ENCODE measurements around the gene MTARC2. TPM values are rescaled to one million over a fixed set of nuclear protein-coding genes. Genes with fewer than 3 reads are reported as not detected.

MTARC2 gene
- total RNA-seq, 2 donors from 2014 or later: 30.4 to 32.1 TPM

DNA sequence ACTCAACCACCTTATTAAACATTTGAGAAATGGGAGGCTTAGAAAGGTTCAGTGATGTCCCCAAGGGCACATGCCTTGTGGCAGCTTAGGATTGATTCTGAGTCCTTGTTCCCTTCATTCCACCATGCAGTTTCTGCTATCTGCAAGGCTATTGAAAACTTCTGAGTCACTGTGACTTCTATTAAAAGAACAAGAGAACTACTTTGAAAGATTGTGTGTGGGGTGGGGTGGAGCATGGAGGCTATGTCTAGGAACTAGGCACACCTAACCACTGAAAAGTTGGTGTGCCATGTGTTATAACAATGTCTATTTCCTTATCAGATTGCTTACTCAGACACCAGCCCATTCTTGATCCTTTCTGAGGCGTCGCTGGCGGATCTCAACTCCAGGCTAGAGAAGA lies 49.4 kb downstream of the MTARC2 start:
- Histone ChIP-seq H3K4me3 (no peak overlapping the region), H3K27me3 (replicated peaks; ENCODE audit: insufficient read depth) (no peaks in the 10 kb centered on the region), H3K4me1 (ENCODE audit: control insufficient read depth in 1 of 2, low read depth in 2 of 2) (peaks cover 7 to 10% of the 10 kb centered on the region in 2 donors), H3K9me3 (no peaks in the 10 kb centered on the region), H3K27ac (peak overlapping the region in 1 of 2 donors; percentile 55), H3K36me3 (peaks cover 7% of the 10 kb centered on the region)
- DNase-seq (ENCODE audit: low spot score) (no peak), ATAC-seq (ENCODE audit: insufficient number of reproducible peaks, low FRiP score, low read depth) (peak; percentile 80)
- no peak for TF ChIP-seq CTCF (IDR thresholded peaks at IDR 0.05)

- no peak for TF ChIP-seq CTCF (IDR thresholded peaks at IDR 0.05)
- Histone ChIP-seq H3K27me3 (replicated peaks; ENCODE audit: insufficient read depth) (no peaks in the 10 kb centered on the region), H3K9me3 (no peaks in the 10 kb centered on the region), H3K4me3 (no peak overlapping the region), H3K4me1 (ENCODE audit: control insufficient read depth in 1 of 2, low read depth in 2 of 2) (peaks cover 10 to 16% of the 10 kb centered on the region in 2 donors), H3K27ac (no peak overlapping the region), H3K36me3 (peaks cover 7% of the 10 kb centered on the region)
- ATAC-seq (ENCODE audit: insufficient number of reproducible peaks, low FRiP score, low read depth) (no peak), DNase-seq (ENCODE audit: low spot score) (no peak)
These were observed 50.2 kb downstream of the MTARC2 start for GRCh38 chr1:220798338-220798737.

DNA sequence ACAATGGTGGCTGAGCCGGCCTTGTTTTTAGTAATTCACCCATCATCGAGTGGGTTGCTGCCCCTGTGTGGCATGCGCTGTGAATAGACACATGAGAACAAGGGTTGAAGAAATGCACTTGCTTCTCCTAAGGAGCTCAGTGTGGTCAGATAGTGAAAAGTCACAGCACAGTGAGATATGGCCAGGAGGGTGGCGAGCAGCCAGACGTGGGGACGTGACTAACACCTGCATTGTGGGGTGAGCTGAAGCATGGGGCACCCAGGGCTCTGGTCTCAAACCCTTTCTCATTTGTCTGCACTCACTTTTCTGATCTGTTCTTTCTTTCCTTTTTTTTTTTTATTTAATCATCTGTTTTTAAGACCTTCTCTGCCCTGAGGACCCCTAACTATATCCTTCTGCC lies 52.1 kb downstream of the MTARC2 start:
- Histone ChIP-seq H3K27me3 (replicated peaks; ENCODE audit: insufficient read depth) (no peaks in the 10 kb centered on the region), H3K9me3 (no peaks in the 10 kb centered on the region), H3K27ac (no peak overlapping the region), H3K4me3 (no peak overlapping the region), H3K4me1 (ENCODE audit: control insufficient read depth in 1 of 2, low read depth in 2 of 2) (peaks cover 11 to 28% of the 10 kb centered on the region in 2 donors), H3K36me3 (peaks cover 7% of the 10 kb centered on the region)
- ATAC-seq (ENCODE audit: insufficient number of reproducible peaks, low FRiP score, low read depth) (no peak), DNase-seq (ENCODE audit: low spot score) (no peak)
- no peak for TF ChIP-seq CTCF (IDR thresholded peaks at IDR 0.05)

GRCh38 chr1:220803401-220804201 lies 55.5 kb downstream of the MTARC2 start:
- ATAC-seq (ENCODE audit: insufficient number of reproducible peaks, low FRiP score, low read depth) (peak; percentile 51), DNase-seq (ENCODE audit: low spot score) (no peak)
- H3K4me3 ChIP-seq: peak overlapping the region; percentile 54
- H3K27me3 ChIP-seq (replicated peaks; ENCODE audit: insufficient read depth): no peaks in the 10 kb centered on the region
- H3K4me1 ChIP-seq (ENCODE audit: control insufficient read depth in 1 of 2, low read depth in 2 of 2): peaks cover 5 to 17% of the 10 kb centered on the region in 2 donors
- TF ChIP-seq CTCF (IDR thresholded peaks at IDR 0.05): peak; percentile 81
- H3K9me3 ChIP-seq: no peaks in the 10 kb centered on the region
- peaks cover 6% of the 10 kb centered on the region for H3K36me3 ChIP-seq
- H3K27ac ChIP-seq: peak overlapping the region; percentile 74 to 80

GRCh38 chr1:220804202-220804586 lies 56.1 kb downstream of the MTARC2 start:
- DNase-seq (ENCODE audit: low spot score) (no peak), ATAC-seq (ENCODE audit: insufficient number of reproducible peaks, low FRiP score, low read depth) (peak; percentile 81)
- no peak for TF ChIP-seq CTCF (IDR thresholded peaks at IDR 0.05)
- no peaks in the 10 kb centered on the region for H3K9me3 ChIP-seq
- H3K27me3 ChIP-seq (replicated peaks; ENCODE audit: insufficient read depth): no peaks in the 10 kb centered on the region
- H3K36me3 ChIP-seq: peaks cover under 1% of the 10 kb centered on the region
- peak overlapping the region; percentile 54 for H3K4me3 ChIP-seq
- peaks cover 5 to 17% of the 10 kb centered on the region in 2 donors for H3K4me1 ChIP-seq (ENCODE audit: control insufficient read depth in 1 of 2, low read depth in 2 of 2)
- peak overlapping the region; percentile 74 to 80 for H3K27ac ChIP-seq
